Kidney (tissue), 14 donors: Measurements from ENCODE around the gene PDGFC. TPM values are rescaled to one million over a fixed set of nuclear protein-coding genes. Genes with fewer than 3 reads are reported as not detected.

Source experiments
- DNase-seq, 5 donors: peaks; one replicate each; pipeline ENCODE4 v3.0.0-alpha.2; 2013 to 2020
- FAIRE-seq: peaks from 2 replicates; lab custom pipeline; 2012; peaks lifted over from hg19 to GRCh38; lab: Jason Lieb, UNC
- H3K27ac ChIP-seq, 2 donors: one replicate each; pipeline ENCODE4 v1.7.0; 2013; ENCODE audit warnings: low read depth in 2 of 2, low read length in 2 of 2, inconsistent platforms in 1 of 2
- H3K27me3 ChIP-seq: one replicate; pipeline ENCODE4 v1.7.1; 2013; ENCODE audit warnings: low read length, inconsistent platforms; ENCODE audit not compliant: control insufficient read depth, insufficient read depth
- H3K36me3 ChIP-seq, 3 donors: one replicate each; pipeline versions ENCODE4 v1.7.0 to v1.7.1; 2013; ENCODE audit warnings: low read length in 3 of 3, control low read depth in 1 of 3, inconsistent platforms in 1 of 3; ENCODE audit not compliant: insufficient read depth in 3 of 3, control insufficient read depth in 2 of 3
- H3K4me1 ChIP-seq, 3 donors: one replicate each; pipeline versions ENCODE4 v1.7.0 to v1.7.1; 2013; ENCODE audit warnings: low read length in 3 of 3, inconsistent platforms in 1 of 3, low read depth in 1 of 3; ENCODE audit not compliant: control insufficient read depth in 2 of 3, insufficient read depth in 2 of 3
- H3K4me3 ChIP-seq, 3 donors: one replicate each; pipeline versions ENCODE4 v1.7.0 to v1.8.1; 2013; ENCODE audit warnings: low read length in 3 of 3, control low read depth in 1 of 3, inconsistent platforms in 1 of 3
- H3K9ac ChIP-seq, 3 donors: one replicate each; pipeline versions ENCODE4 v1.7.0 to v1.7.1; 2013; ENCODE audit warnings: low read length in 3 of 3, control low read depth in 1 of 3, inconsistent platforms in 1 of 3
- H3K9me3 ChIP-seq, 3 donors: one replicate each; pipeline versions ENCODE4 v1.7.0 to v1.7.1; 2013; ENCODE audit warnings: low read length in 3 of 3, control low read depth in 1 of 3, inconsistent platforms in 1 of 3; ENCODE audit not compliant: control insufficient read depth in 2 of 3, insufficient read depth in 1 of 3
- CTCF ChIP-seq: IDR thresholded peaks from 3 replicates; pipeline ENCODE4 v1.5.1; 2012; ENCODE audit warnings: mild to moderate bottlenecking, moderate library complexity, borderline replicate concordance; ENCODE audit not compliant: insufficient read depth; ENCODE audit errors: extremely low read depth
- intact Hi-C: fragments of 100-400 bp; cut with DNase I; formaldehyde crosslinking; loops from one replicate; pipeline ENCODE4 v1.11.1; 2022
- polyA plus RNA-seq: library from polyadenylated mRNA; stranded (reverse); fragments of 350-450 nt; fragmentation: Illumina TruSeq; extraction: RNeasy Lipid Tissue Mini Kit (QIAGEN cat#74804); gene quantifications from one replicate; pipeline ENCODE4 v1.2.3, GENCODE V29; 2014; ENCODE audit warnings: low read depth, low replicate concordance; ENCODE audit not compliant: insufficient read depth
- total RNA-seq: library from RNA; stranded (reverse); fragmentation: NEBNext Ultra II Directional; extraction: Animal tissue kit (Norgen Biotek cat#: 25700); gene quantifications from one replicate; pipeline ENCODE4 v1.2.1, GENCODE V29; 2021
- donor health status: control.
- donor health status: control.
- donor health status: control.
- donor health status: control.
- donor health status: control.
- donor health status: DM: yes; HTN: yes; CAD: no.
- donor health status: Normal renal cell carcinoma (clear cell type).

Gene PDGFC
- total and polyA plus RNA-seq, 2 donors from 2014 or later = 12.3 to 37.6 TPM

DNA sequence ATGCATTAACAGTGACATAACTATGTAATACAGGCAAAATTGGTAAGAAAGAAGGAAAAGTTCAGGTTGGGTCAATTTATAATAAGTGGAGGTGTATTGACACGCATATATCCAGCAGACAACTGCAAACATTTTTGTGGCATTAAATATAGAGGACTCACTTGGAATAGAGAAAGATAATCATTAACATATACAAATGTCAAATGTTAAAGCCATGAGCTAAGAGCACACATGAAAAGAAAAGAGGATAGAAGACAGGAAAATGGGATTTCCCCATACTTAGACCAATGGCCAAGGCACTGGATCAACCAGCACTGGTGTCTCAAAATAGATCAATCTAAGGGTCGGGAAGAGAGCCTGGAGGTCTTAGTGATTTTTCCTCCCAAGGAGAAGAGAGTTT lies 187.6 kb downstream of the PDGFC start:
- H3K4me3 ChIP-seq = no peak overlapping the region
- FAIRE-seq (no peak), DNase-seq (no peak)
- no peaks in the 10 kb centered on the region for H3K36me3 ChIP-seq
- H3K9me3 ChIP-seq = no peaks in the 10 kb centered on the region
- no peak overlapping the region for H3K9ac ChIP-seq
- intact Hi-C loops = no loop called here
- H3K27ac ChIP-seq = no peak overlapping the region
- no peaks in the 10 kb centered on the region for H3K27me3 ChIP-seq
- no peaks in the 10 kb centered on the region for H3K4me1 ChIP-seq
- no peak for TF ChIP-seq CTCF

DNA sequence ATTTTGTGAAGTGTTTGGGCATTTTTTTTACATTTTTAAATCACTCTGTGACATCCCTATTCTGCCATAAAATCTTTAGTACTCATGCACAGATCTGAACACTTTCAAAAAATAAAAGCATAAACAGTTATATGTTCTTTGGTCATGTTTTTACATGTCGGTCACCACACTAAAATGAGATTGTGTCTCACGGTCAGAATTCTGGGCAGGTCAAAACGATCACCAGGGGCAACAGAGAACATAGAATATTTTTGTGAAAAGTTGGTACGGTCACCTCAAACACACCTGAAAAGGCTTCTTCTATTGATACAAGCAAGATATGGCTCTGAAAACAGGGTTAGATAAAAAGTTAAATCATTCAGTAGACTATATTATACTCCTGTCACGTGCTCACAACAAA lies 189.1 kb downstream of the PDGFC start:
- FAIRE-seq = no peak
- no peak for DNase-seq
- Histone ChIP-seq H3K9me3 (no peaks in the 10 kb centered on the region), H3K27ac (no peak overlapping the region), H3K27me3 (no peaks in the 10 kb centered on the region), H3K9ac (no peak overlapping the region), H3K4me1 (no peaks in the 10 kb centered on the region), H3K4me3 (no peak overlapping the region), H3K36me3 (no peaks in the 10 kb centered on the region)
- intact Hi-C loops = no loop called here
- TF ChIP-seq CTCF = no peak

DNA sequence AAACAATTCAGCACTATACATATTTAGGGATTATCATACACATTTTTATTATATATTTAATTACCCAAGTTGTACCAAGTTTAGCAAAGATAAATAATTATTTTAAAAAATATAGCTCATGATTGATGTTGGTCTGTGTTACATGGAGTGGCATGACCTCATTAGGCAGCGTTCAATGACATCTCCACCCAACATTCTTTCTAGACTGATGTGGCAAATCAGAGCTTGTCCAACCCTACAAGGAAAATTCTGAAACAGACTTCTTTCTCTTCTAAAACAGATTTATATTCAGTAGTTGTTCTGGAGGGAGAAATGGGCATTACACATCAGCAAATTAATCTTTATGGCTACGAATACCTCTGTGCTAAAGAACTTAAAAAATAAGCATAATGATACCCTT lies 189.7 kb downstream of the PDGFC start:
- no peak for TF ChIP-seq CTCF
- intact Hi-C loops = no loop called here
- Histone ChIP-seq H3K4me3 (no peak overlapping the region), H3K36me3 (no peaks in the 10 kb centered on the region), H3K27ac (no peak overlapping the region), H3K9ac (no peak overlapping the region), H3K9me3 (no peaks in the 10 kb centered on the region), H3K27me3 (no peaks in the 10 kb centered on the region), H3K4me1 (no peaks in the 10 kb centered on the region)
- DNase-seq = no peak
- peak; percentile 35 for FAIRE-seq

DNA sequence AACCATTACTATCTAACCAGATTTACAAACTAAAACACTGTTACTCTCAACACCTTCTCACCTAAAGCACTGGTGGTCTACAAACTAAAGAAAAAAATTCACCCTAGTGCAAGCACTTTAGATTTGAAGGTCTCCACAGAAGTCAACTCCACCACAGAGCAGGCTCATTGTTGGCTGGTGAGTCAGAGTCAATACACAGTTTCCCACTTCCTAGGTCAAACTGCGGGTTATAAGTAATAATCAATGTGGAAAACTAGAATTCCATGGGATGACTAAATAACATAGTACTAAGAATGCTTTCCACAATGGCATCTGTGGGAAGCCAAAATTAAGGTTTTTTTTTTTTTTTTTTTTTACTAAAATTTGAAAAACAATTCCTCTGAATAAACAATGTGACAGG lies 191.8 kb downstream of the PDGFC start:
- H3K27me3 ChIP-seq = no peaks in the 10 kb centered on the region
- no peak overlapping the region for H3K4me3 ChIP-seq
- H3K27ac ChIP-seq = no peak overlapping the region
- no peaks in the 10 kb centered on the region for H3K36me3 ChIP-seq
- intact Hi-C loops = no loop called here
- H3K4me1 ChIP-seq = no peaks in the 10 kb centered on the region
- no peak overlapping the region for H3K9ac ChIP-seq
- FAIRE-seq (no peak), DNase-seq (no peak)
- no peaks in the 10 kb centered on the region for H3K9me3 ChIP-seq
- TF ChIP-seq CTCF = no peak
